Urinary bladder (tissue), 4 donors: ENCODE data around the gene PTGES2. TPM values are rescaled to one million over a fixed set of nuclear protein-coding genes. Genes with fewer than 3 reads are reported as not detected.
"Not testable (repeated sequence)": the region's sequence is repeated elsewhere in the genome, so short reads cannot be mapped to it uniquely, and the experiment has no call there.

Experiments
- DNase-seq: peaks from one replicate; pipeline ENCODE4 v3.0.0-alpha.2; 2015; ENCODE audit errors: extremely low spot score
- H3K27ac ChIP-seq: one replicate; pipeline ENCODE4 v1.5.1; 2013; ENCODE audit warnings: low read depth, mild to moderate bottlenecking, moderate library complexity
- H3K36me3 ChIP-seq: one replicate; pipeline ENCODE4 v1.6.1; 2013; ENCODE audit warnings: mild to moderate bottlenecking, moderate library complexity; ENCODE audit not compliant: insufficient read depth
- H3K4me1 ChIP-seq: one replicate; pipeline ENCODE4 v1.6.1; 2013; ENCODE audit warnings: mild to moderate bottlenecking, moderate library complexity; ENCODE audit not compliant: insufficient read depth
- H3K4me3 ChIP-seq: one replicate; pipeline ENCODE4 v1.5.1; 2013; ENCODE audit warnings: low read depth, low read length
- WGBS: extraction: QIAGEN DNeasy Blood & Tissue Kit; methylation state at CpG from one replicate; pipeline ENCODE4 v1.1.7; 2013; 5-methylcytosine and 5-hydroxymethylcytosine counted together
- polyA plus RNA-seq: library from polyadenylated mRNA; stranded (reverse); fragments of 200-250 nt; gene quantifications from one replicate; pipeline ENCODE4 v1.2.3, GENCODE V29; 2013
- total RNA-seq: library from RNA; depleted of rRNA; stranded (reverse); fragments of >200 nt; gene quantifications from one replicate; pipeline ENCODE4 v1.2.3, GENCODE V29; 2014
- donor health status: healthy with polysubstance abuse.
- donor health status: healthy.

PTGES2 gene
- total and polyA plus RNA-seq, 2 donors: 21.1 to 59.6 TPM

- Histone ChIP-seq H3K4me3 (no peak overlapping the region), H3K27ac (no peak overlapping the region), H3K4me1 (no peaks in the 10 kb centered on the region), H3K36me3 (no peaks in the 10 kb centered on the region)
- no peak for DNase-seq
- WGBS: 85% methylated on average over 18 of the region's 18 CpGs
These were observed 9.6 kb upstream of the PTGES2 start for GRCh38 chr9:128136816-128137793.

GRCh38 chr9:128135561-128135960 is 8.0 kb upstream of the PTGES2 start:
- H3K4me3 ChIP-seq, H3K27ac ChIP-seq, H3K36me3 ChIP-seq, DNase-seq, H3K4me1 ChIP-seq: not testable (repeated sequence)
- 65% methylated on average over 8 of the region's 8 CpGs for WGBS

GRCh38 chr9:128132139-128132538 is 4.6 kb upstream of the PTGES2 start:
- not testable (repeated sequence) for H3K4me1 ChIP-seq, H3K27ac ChIP-seq, DNase-seq, H3K4me3 ChIP-seq, H3K36me3 ChIP-seq
- 20% methylated on average over 8 of the region's 8 CpGs for WGBS

GRCh38 chr9:128131346-128131745 is 3.8 kb upstream of the PTGES2 start:
- not testable (repeated sequence) for DNase-seq, H3K4me3 ChIP-seq, H3K27ac ChIP-seq, H3K4me1 ChIP-seq, H3K36me3 ChIP-seq
- WGBS: 87% methylated on average over 8 of the region's 8 CpGs

- H3K4me1 ChIP-seq, H3K27ac ChIP-seq, H3K4me3 ChIP-seq, DNase-seq, H3K36me3 ChIP-seq: not testable (repeated sequence)
- 69% methylated on average over 7 of the region's 7 CpGs for WGBS
These were observed 3.1 kb upstream of the PTGES2 start for GRCh38 chr9:128130651-128131050.

GRCh38 chr9:128129976-128130590 is 2.6 kb upstream of the PTGES2 start:
- DNase-seq, H3K27ac ChIP-seq, H3K36me3 ChIP-seq, H3K4me3 ChIP-seq, H3K4me1 ChIP-seq: not testable (repeated sequence)
- WGBS: 30% methylated on average over 12 of the region's 12 CpGs

GRCh38 chr9:128128836-128129590 is 1.5 kb upstream of the PTGES2 start:
- Histone ChIP-seq H3K4me3 (peak overlapping the region; percentile 97), H3K27ac (no peak overlapping the region), H3K4me1 (no peaks in the 10 kb centered on the region), H3K36me3 (no peaks in the 10 kb centered on the region)
- DNase-seq: no peak
- WGBS: 58% methylated on average over 29 of the region's 29 CpGs

- H3K4me3 ChIP-seq: peak overlapping the region; percentile 97
- peak; percentile 88 for DNase-seq
- H3K4me1 ChIP-seq: no peaks in the 10 kb centered on the region
- no peaks in the 10 kb centered on the region for H3K36me3 ChIP-seq
- WGBS: under 1% methylated on average over 82 of the region's 82 CpGs
- peak overlapping the region; percentile 88 for H3K27ac ChIP-seq
These were observed 684 bp upstream of the PTGES2 start for GRCh38 chr9:128127990-128128835.

- peaks cover 3% of the 10 kb centered on the region for H3K36me3 ChIP-seq
- WGBS: 56% methylated on average over 10 of the region's 10 CpGs
- H3K27ac ChIP-seq: no peak overlapping the region
- no peak overlapping the region for H3K4me3 ChIP-seq
- DNase-seq: no peak
- no peaks in the 10 kb centered on the region for H3K4me1 ChIP-seq
These were observed 1.8 kb downstream of the PTGES2 start for GRCh38 chr9:128125580-128126354.

- DNase-seq: no peak
- no peak overlapping the region for H3K27ac ChIP-seq
- H3K36me3 ChIP-seq: peaks cover 3% of the 10 kb centered on the region
- no peaks in the 10 kb centered on the region for H3K4me1 ChIP-seq
- 66% methylated on average over 16 of the region's 16 CpGs for WGBS
- H3K4me3 ChIP-seq: no peak overlapping the region
These were observed 2.5 kb downstream of the PTGES2 start for GRCh38 chr9:128124873-128125579.

GRCh38 chr9:128124451-128124850 is 3.1 kb downstream of the PTGES2 start:
- no peak overlapping the region for H3K4me3 ChIP-seq
- no peaks in the 10 kb centered on the region for H3K4me1 ChIP-seq
- DNase-seq: no peak
- H3K27ac ChIP-seq: no peak overlapping the region
- 85% methylated on average over 8 of the region's 8 CpGs for WGBS
- H3K36me3 ChIP-seq: peaks cover 3% of the 10 kb centered on the region
